ENCODE measurements around the gene WAS. TPM values are rescaled to one million over a fixed set of nuclear protein-coding genes. Genes with fewer than 3 reads are reported as not detected.
A peak's percentile ranks its signal among the peaks of the same experiment; 100 is the strongest.

WAS gene
- total RNA-seq, 2 donors from 2014 or later: 3.0 to 4.9 TPM

DNA sequence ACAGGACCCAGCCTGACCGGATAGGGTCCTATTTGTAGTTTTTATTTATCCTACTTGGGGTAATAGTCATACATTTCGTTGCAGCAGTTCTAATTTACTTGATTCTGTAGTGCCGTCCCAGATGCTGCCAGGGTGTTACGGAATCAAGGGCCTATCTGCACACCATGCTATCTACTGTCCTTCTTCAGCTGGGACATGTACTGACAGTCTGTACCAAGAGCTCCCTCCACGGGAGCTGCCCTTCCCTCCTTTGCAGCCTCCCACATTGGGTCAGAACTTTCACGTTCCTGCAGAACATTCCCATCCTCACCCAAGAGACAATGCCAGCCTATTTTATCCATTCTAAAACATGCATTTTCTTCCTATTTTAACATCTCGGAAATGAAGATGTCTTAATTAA, 19.6 kb downstream of the WAS start:
- no peak for DNase-seq
- Histone ChIP-seq H3K9ac (ENCODE audit: low read depth in 2 of 2, low read length in 2 of 2) (no peak overlapping the region), H3K9me3 (no peaks in the 10 kb centered on the region), H3K27me3 (no peaks in the 10 kb centered on the region), H3K27ac (no peak overlapping the region), H3K4me1 (no peaks in the 10 kb centered on the region), H3K36me3 (no peaks in the 10 kb centered on the region), H3K4me3 (no peak overlapping the region)
- intact Hi-C loops (cut with DNase I): no loop called here
- TF ChIP-seq, protein P1, sequence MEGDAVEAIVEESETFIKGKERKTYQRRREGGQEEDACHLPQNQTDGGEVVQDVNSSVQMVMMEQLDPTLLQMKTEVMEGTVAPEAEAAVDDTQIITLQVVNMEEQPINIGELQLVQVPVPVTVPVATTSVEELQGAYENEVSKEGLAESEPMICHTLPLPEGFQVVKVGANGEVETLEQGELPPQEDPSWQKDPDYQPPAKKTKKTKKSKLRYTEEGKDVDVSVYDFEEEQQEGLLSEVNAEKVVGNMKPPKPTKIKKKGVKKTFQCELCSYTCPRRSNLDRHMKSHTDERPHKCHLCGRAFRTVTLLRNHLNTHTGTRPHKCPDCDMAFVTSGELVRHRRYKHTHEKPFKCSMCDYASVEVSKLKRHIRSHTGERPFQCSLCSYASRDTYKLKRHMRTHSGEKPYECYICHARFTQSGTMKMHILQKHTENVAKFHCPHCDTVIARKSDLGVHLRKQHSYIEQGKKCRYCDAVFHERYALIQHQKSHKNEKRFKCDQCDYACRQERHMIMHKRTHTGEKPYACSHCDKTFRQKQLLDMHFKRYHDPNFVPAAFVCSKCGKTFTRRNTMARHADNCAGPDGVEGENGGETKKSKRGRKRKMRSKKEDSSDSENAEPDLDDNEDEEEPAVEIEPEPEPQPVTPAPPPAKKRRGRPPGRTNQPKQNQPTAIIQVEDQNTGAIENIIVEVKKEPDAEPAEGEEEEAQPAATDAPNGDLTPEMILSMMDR (IDR thresholded peaks at IDR 0.05): no peak

DNA sequence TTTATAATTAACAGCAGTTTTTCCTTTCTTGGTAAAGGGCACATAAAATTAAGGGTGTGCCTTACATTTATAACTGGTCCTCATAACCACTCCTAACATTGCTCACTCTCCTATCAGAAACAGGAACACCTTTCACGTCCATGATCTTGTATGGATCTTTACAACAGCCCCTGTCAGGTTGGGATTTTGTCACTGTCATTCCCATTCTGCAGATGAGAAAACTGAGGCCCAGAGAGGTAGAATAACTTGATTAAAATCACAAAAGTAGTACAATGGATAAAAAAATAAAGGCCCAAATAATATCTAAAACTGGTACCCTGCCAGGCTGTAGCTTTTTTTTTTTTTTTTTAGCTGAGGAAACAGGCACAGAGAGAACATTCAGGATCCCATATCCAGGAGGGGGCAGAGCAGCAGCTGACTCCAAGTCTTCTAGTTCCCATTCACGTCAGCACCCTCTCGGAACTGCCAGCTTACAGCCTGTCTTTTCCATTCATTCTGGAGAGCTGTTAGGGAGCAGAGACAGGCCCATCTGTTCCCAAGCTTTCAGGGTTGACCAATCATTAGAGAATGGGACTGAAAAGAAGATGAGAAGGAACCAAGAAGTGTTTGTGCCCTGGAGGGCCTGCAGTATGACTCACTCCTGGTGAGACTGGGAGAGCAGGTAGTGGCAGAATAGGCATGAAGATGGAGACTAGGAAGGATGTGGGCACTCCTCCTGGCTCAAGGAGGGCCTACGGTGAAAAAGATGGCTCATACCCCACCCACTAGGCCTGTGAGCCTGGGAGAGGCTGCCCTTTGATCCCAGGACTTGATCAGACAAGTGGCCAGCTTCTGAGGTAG, 20.3 kb downstream of the WAS start:
- Histone ChIP-seq H3K27me3 (no peaks in the 10 kb centered on the region), H3K9ac (ENCODE audit: low read depth in 2 of 2, low read length in 2 of 2) (no peak overlapping the region), H3K4me1 (no peaks in the 10 kb centered on the region), H3K4me3 (no peak overlapping the region), H3K9me3 (no peaks in the 10 kb centered on the region), H3K27ac (no peak overlapping the region), H3K36me3 (no peaks in the 10 kb centered on the region)
- intact Hi-C loops (cut with DNase I): no loop called here
- DNase-seq: peak; percentile 30
- TF ChIP-seq, protein P1 (IDR thresholded peaks at IDR 0.05): no peak

DNA sequence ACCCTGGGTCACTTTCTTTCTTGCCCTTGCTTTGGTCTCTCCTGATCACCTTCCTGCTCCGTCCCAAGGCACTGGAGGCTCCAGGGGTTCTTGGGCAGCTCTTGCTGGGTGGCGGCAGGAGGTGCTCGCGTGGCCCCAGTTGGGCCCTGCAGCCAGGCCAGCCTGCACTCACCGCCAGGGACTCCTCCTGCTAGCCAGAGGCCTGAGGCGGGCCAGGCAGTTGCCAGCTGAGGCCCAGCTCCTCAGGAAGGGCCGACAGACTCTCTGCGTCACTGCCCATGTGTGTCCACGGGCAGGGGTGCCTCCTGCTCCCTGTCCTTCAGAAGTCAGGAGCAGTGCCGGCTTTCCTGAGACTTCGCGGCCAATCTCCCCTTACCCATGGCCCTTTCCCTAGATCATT, 22.3 kb downstream of the WAS start:
- H3K27me3 ChIP-seq: no peaks in the 10 kb centered on the region
- no peaks in the 10 kb centered on the region for H3K4me1 ChIP-seq
- TF ChIP-seq, protein P1 (IDR thresholded peaks at IDR 0.05): no peak
- H3K36me3 ChIP-seq: no peaks in the 10 kb centered on the region
- DNase-seq: no peak
- H3K4me3 ChIP-seq: no peak overlapping the region
- no peak overlapping the region for H3K9ac ChIP-seq (ENCODE audit: low read depth in 2 of 2, low read length in 2 of 2)
- H3K9me3 ChIP-seq: no peaks in the 10 kb centered on the region
- intact Hi-C loops (cut with DNase I): no loop called here
- H3K27ac ChIP-seq: no peak overlapping the region

DNA sequence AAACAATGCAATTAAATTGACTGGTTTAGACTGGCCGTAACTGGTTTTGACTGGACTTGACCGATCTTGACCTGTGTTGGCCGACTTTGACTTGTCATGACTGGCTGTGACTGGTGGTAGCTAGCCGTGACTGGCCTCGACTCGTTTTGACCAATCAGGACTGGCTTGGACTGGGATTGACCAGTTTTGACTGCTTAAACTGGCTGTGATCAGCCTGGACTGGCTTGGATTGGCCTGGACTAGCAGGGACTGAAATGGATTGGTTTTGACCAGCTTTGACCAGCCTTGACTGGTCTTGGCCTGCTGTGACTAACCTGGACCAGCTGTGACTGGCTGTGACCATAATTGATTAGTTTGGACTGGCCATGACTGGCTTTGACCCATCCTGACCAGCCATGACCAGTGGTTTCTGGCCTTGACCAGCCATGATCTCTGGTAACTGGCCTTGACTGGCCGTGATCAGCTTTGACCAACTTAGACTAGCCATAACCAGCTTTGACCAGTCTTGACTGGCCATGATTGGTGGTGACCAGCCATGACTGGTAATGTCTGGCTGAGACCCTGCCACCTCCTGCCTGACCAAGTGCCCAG, 26.0 kb downstream of the WAS start:
- TF ChIP-seq, protein P1 (IDR thresholded peaks at IDR 0.05): no peak
- no peak for DNase-seq
- Histone ChIP-seq H3K4me3 (no peak overlapping the region), H3K9ac (ENCODE audit: low read depth in 2 of 2, low read length in 2 of 2) (no peak overlapping the region), H3K36me3 (no peaks in the 10 kb centered on the region), H3K27me3 (no peaks in the 10 kb centered on the region), H3K27ac (no peak overlapping the region), H3K4me1 (no peaks in the 10 kb centered on the region), H3K9me3 (no peaks in the 10 kb centered on the region)
- intact Hi-C loops (cut with DNase I): no loop called here

DNA sequence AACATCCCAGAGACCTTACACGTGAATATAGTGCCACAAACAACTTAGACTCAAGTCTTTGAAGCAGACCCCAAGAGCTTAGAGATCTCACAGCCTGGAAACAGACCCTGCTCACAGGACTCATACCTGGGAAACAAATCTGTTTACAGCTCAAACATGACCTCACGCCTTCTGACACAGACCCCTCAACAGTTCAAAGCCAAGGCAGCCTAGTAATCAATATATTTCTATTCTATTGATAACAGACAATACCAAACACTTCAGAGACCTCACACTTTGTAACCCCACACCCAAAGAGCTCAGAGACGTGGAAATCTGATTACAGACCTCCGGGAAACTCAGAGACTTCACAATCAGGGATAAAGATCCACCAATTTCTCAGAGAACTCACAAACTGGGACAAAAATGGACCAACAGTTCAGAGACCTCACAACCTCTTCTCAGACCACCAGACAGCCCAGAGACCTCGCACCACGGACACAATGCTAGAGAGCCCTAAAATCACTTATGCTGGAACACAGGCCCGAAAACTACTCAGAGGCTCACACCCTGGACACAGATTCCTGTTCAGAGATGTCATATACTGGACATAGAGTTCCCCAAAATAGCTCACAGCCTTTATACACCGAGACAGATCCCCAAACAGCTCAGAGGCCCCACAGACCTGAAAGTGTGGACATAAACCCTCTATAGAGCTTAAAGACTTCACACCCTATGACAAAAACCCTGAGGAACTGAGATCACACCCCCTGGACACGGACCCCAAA, 27.7 kb downstream of the WAS start:
- no peak for DNase-seq
- H3K9ac ChIP-seq (ENCODE audit: low read depth in 2 of 2, low read length in 2 of 2): no peak overlapping the region
- TF ChIP-seq, protein P1 (IDR thresholded peaks at IDR 0.05): no peak
- H3K36me3 ChIP-seq: no peaks in the 10 kb centered on the region
- H3K4me1 ChIP-seq: no peaks in the 10 kb centered on the region
- H3K4me3 ChIP-seq: no peak overlapping the region
- no peak overlapping the region for H3K27ac ChIP-seq
- no peaks in the 10 kb centered on the region for H3K27me3 ChIP-seq
- H3K9me3 ChIP-seq: no peaks in the 10 kb centered on the region
- intact Hi-C loops (cut with DNase I): no loop called here
